T-helper 1 cell treated with Interleukin-12 subunit alpha and Interleukin-12 subunit beta and Interleukin-4 antibody, amounts not matched to agents 30 ng/mL and 1 ng/mL, for 36 hours (primary cell): ENCODE data around the gene AMOTL1. TPM values are rescaled to one million over a fixed set of nuclear protein-coding genes. Genes with fewer than 3 reads are reported as not detected.
"Not testable (repeated sequence)": the region's sequence is repeated elsewhere in the genome, so short reads cannot be mapped to it uniquely, and the experiment has no call there.

Experiments
- intact Hi-C: fragments of 100-400 bp; cut with micrococcal nuclease; formaldehyde crosslinking; loops from one replicate; pipeline ENCODE4 v1.15.1; 2024
- total RNA-seq: library from RNA; stranded (reverse); gene quantifications from 2 replicates; pipeline ENCODE4 v1.2.3, GENCODE V29; 2022

AMOTL1 gene
- total RNA-seq, 1 donor from 2014 or later: 2.7 TPM

- intact Hi-C loops: no loop called here
These were observed 105.9 kb downstream of the AMOTL1 start for GRCh38 chr11:94873916-94874540.

GRCh38 chr11:94876222-94876621 lies 108.1 kb downstream of the AMOTL1 start:
- intact Hi-C loops: loop anchor here (2.0 to 5.0 kb wide), 3 partner anchors 89 to 109 kb away; partner anchors contain the start of genes AMOTL1, CWC15 and KDM4D

DNA sequence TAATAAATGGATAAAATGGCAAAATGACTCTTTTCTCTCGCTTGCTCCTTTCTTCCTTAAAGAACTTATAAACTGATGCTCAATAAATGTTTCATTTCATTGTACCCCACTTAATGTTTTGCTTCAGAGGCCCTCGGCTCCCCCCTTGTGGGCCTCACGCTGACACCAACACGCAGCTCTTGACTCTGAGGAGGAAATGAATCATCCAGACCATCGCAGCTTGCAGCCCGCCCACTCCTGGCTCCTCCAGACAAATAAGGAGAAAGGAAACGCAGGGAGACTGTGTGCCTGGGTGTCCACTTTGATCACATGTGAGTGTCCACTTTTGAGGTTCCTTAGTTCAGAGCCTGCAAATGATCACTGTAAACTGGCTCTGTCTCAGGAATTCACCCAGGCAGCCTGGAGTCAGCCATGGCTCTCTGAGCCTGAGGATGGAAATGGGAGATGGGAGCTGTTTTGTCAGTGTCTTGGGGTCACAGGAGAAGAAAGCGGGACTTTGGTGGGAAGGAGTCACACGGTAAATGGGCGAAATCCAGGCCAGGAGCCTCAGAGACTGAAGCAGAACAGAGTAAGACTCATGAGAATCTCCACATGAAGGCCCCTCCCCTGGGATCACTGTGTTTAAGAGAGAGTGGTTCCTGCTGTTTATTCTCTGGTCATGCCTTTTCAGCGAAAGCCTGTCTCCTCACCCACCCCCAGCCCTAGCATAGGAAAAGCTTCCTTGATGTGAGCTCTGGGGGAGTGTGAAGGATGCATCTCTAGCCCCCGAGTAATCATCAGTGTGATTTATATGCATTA lies 108.7 kb downstream of the AMOTL1 start:
- intact Hi-C loops: loop anchor here (2.0 to 5.0 kb wide), 3 partner anchors 90 to 110 kb away; partner anchors contain the start of genes AMOTL1, CWC15 and KDM4D

DNA sequence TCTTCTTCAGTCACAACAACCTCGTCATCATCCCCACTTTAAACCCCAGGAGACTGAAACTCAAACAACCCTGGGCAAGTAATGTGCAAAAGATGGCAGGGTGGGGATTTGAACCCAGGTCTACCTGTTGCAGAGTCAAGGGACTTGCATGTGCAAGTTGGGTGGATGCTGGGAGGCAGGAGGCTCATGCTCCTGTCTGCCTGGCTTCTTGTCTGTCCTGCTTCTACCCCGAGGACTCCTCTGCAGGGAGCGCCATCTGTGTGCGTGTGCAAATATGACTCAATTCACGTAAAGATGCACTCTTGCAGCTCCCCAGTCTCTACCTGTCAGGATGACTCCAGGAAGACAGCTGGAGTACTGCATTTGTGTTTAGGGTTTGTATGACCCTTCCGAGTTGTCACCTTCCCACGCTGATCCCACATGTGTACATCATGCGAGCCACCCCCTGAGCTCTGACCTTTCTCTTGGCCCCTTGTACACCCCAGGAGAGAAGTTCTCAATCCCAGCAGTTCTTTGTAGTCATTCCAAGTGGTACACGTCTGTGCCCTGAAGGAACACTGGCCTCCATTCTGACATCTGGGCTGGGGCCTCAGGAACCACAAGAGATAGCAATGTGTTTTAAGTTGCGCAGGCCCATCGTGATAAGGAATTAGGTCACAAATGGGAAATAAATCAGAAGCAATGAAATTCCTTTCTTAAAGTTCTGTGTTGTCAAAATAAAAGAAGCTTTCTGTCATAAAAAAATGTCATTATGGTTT lies 109.5 kb downstream of the AMOTL1 start:
- intact Hi-C loops: loop anchor here (2.0 to 5.0 kb wide), 3 partner anchors 90 to 110 kb away; partner anchors contain the start of genes AMOTL1, CWC15 and KDM4D

- intact Hi-C loops: loop anchor here (5.0 kb wide), 2 partner anchors 92 to 112 kb away; partner anchors contain the start of gene AMOTL1
These were observed 110.8 kb downstream of the AMOTL1 start for GRCh38 chr11:94879006-94879405.

DNA sequence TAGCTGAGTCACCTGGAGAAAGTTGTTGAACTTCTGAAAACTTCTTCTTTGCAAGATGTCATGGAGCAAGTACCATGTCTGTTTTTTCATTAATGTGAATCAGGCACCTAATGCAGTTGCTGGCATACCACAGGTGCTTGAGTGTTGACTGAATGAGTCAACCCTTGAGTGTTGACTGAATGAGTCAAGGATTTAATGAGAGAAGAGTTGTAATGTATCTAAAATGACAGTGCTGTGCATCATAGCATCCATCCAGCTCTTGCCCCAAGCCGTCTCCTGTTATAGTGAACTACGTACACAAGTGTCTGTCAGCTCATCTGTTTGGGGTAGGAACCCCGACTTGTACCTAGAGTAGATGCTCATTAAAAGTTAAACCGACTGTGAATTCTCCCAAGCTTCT lies 112.1 kb downstream of the AMOTL1 start:
- intact Hi-C loops: no loop called here

GRCh38 chr11:94882931-94883330 lies 114.8 kb downstream of the AMOTL1 start:
- intact Hi-C loops: no loop called here

- intact Hi-C loops: no loop called here
These were observed 115.7 kb downstream of the AMOTL1 start for GRCh38 chr11:94883878-94884277.

DNA sequence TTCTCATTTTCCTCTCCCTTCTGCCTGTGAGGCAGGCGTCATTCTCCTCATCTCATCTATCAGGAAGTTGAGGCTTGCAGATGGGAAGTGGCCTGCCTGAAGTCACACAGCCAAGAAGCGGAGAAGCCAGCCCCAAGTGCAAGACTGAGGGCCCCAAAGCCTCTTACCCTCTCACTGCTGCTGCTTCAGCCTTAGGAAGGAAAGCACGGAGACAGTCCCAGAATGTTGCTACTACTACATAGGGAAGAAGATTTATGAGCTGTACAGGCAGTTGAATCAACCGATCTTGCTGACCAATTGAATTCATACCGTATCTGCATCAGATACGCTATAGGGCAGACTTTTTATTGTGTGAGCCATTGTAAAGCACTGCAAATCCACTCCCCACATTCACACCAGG lies 116.2 kb downstream of the AMOTL1 start:
- intact Hi-C loops: no loop called here

- intact Hi-C loops: no loop called here
These were observed 117.0 kb downstream of the AMOTL1 start for GRCh38 chr11:94885133-94885532.

- intact Hi-C loops: no loop called here
These were observed 117.4 kb downstream of the AMOTL1 start for GRCh38 chr11:94885581-94885980.

DNA sequence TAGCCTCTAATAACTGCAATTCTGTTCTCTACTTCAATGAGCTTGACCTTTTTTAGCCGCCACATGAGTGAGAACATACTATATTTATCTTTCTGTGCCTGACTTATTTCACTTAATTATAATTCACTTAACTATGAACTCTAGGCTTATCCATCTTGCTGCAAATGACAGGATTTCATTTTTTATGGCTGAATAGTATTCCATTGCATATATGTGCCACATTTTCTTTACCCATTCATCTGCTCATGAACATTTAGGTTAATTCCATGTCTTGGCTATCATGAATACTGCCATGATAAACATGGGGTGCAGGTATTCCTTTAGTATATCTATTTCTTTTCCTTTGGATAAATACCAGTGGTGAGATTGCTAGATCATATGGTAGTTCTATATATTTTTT lies 120.0 kb downstream of the AMOTL1 start:
- intact Hi-C loops: no loop called here

DNA sequence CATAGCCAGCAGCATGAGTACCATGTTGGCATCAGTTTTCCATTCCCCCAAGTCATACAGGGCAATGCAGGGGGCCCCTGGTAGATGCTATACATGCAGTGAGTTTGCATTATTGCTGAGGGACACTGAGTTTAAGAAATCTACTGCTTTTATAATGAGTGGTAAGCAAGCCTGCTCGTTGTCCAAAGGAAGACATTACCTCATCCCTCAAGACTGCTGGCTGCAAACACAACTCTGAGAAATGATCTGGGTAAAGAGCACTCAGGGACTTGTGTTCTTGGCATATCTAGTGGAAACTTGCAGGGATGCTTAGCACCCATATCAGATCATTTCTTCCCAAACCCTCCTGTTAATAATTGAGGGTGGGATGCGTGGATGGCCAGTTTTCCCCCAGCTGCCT lies 127.3 kb downstream of the AMOTL1 start:
- intact Hi-C loops: no loop called here

GRCh38 chr11:94895971-94896370 lies 127.8 kb downstream of the AMOTL1 start:
- intact Hi-C loops: no loop called here

- intact Hi-C loops: loop anchor here (1.0 kb wide), 3 partner anchors 111 to 378 kb away; no protein-coding TSS in a partner anchor
These were observed 129.2 kb downstream of the AMOTL1 start for GRCh38 chr11:94897330-94897768.

DNA sequence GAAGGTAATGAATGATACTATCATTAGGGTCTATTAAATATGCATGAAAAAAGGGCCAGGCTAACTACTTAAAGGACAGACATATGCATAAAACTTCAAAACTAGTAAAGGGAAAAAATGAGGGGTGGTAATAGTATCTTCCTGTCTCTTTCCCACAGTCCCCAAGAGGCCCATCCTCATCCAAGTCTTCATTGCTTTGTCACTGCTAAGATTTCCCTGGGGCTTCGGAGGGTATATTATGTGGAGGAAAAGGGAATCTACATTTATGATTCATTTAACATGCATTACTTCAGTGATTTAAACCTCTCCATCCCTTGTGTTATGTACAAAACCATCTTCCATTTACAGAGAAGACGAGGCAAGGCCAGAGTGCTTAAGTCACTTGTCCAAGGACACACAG lies 139.1 kb downstream of the AMOTL1 start:
- intact Hi-C loops: no loop called here

DNA sequence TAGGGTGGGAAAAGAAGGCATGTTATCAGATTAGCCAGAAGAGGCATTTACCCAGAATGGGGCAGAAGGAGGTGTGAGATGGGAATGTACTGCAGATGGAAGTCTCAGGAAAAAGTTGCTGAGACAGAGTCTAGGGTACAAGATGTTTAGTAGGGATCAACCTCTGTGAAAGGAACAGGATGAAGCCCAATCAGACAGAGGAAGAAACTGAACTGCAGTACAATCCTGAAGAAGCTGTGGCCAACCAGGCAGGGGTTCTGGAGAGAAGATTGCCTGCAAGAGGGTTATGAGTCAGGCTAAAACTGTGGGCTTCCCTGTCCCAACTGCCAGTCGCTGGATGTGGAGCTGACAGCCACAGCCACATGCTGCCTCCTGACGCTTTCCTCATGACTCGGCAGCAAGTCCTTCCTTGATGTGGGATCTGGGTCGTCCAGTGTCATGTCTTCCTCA lies 141.2 kb downstream of the AMOTL1 start:
- intact Hi-C loops: no loop called here

GRCh38 chr11:94910270-94910669 lies 142.1 kb downstream of the AMOTL1 start:
- intact Hi-C loops: no loop called here

GRCh38 chr11:94910779-94911178 lies 142.6 kb downstream of the AMOTL1 start:
- intact Hi-C loops: no loop called here

DNA sequence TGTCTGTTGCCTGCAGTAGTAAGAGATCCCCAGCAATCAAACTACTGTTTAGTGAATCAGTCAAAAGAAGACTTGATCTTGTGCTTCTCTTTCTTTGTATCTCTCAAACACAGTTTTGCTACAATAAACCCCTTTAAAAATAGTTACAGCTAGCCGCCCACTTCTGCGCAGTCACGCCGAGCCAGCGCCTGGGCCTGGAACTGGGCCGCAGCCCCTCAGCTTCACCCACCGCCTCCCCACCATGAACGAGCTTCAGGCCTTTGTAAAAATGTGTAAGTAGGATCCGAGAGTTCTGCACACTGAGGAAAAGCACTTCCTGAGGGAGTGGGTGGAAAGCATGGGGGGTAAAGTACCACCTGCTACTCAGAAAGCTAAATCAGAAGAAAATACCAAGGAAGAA lies 144.7 kb downstream of the AMOTL1 start:
- intact Hi-C loops: no loop called here

GRCh38 chr11:94913718-94914394 lies 145.7 kb downstream of the AMOTL1 start:
- intact Hi-C loops: not testable (repeated sequence)
